Activated T-helper 2 cell treated with anti-CD3 and anti-CD28 coated beads, Interferon-gamma antibody, Interleukin-2, Interleukin-4, amounts not matched to agents 10 μg/mL and 5 μg/mL and 100 μg/mL, durations not matched to agents 14 hours and 24 hours and 36 hours (primary cell): ENCODE results near the gene MTRF1L. TPM values are rescaled to one million over a fixed set of nuclear protein-coding genes. Genes with fewer than 3 reads are reported as not detected.

Source experiments
- DNase-seq: peaks from one replicate; pipeline ENCODE4 v3.0.0; 2021; ENCODE audit warnings: low spot score
- H3K27ac Mint-ChIP-seq: one replicate; pipeline ENCODE4 v1.8.0; 2021; ENCODE audit warnings: mixed read lengths
- H3K27me3 Mint-ChIP-seq: one replicate; pipeline ENCODE4 v1.8.0; 2021; ENCODE audit warnings: low read depth, mixed read lengths
- H3K36me3 Mint-ChIP-seq: one replicate; pipeline ENCODE4 v1.8.0; 2021; ENCODE audit warnings: low read depth, mixed read lengths
- H3K4me1 Mint-ChIP-seq: one replicate; pipeline ENCODE4 v1.8.0; 2021; ENCODE audit warnings: low read depth, mixed read lengths
- H3K4me3 Mint-ChIP-seq: one replicate; pipeline ENCODE4 v1.8.0; 2021; ENCODE audit warnings: low read depth, mild to moderate bottlenecking, moderate library complexity, mixed read lengths
- H3K9me3 Mint-ChIP-seq: one replicate; pipeline ENCODE4 v1.8.0; 2021; ENCODE audit warnings: mixed read lengths
- intact Hi-C: fragments of 100-400 bp; cut with micrococcal nuclease; formaldehyde crosslinking; loops from one replicate; pipeline ENCODE4 v1.15.1; 2023
- total RNA-seq: library from RNA; stranded (reverse); gene quantifications from 2 replicates; pipeline ENCODE4 v1.2.3, GENCODE V29; 2022

Gene MTRF1L
- 24.1 and 24.9 TPM in 2 replicates for total RNA-seq

DNA sequence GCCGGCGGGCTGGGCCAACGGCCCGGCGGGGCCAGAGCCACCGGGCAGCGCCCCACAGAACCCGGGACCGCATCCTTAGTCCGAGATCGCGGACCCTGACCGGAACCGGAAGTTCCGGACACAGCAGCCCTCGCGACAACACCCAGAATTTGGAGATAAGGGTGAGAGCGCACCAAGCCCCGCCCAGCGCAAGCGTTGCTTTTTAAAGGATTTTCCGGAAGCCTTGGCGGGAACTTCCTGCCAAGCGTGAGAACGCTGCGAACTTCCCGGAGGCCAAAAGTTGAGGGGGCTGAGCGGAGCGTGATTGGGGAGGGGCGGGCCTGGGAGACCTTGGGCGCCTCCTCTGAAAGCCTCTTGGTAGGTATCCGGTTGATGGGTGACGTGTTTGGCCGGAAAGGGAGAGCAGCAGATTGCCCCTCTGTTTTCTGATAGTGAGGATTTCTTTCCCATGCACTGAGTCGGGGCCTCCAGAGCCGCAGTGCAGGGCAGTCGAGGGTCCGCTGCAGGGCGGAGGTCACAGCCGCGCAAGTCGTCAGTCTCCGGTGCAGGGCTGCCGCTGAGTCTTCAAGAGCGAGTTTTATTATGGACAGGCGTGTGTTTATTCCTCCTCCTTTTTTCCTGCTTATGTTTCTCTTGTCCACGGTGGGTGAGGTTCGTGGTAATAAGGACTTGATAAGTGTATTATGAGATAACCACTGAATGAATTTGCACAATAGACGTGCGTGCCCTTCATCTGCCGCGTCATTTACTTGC lies at the start of gene MTRF1L:
TSS of gene MTRF1L (minus strand) at position 97 of the 753 bp plus-strand sequence. CDS start at position 73, 24 bp downstream.
- H3K36me3 Mint-ChIP-seq, result peaks cover 36% of the 10 kb centered on the region
- no peaks in the 10 kb centered on the region for H3K9me3 Mint-ChIP-seq
- peak within 1 kb of the TSS; percentile 91 for H3K27ac Mint-ChIP-seq
- intact Hi-C loops, result loop anchor here (1.0 to 2.0 kb wide), 3 partner anchors 21 to 1550 kb away; partner anchors contain the start of gene RMND1
- H3K27me3 Mint-ChIP-seq, result peaks cover 11% of the 10 kb centered on the region
- peak; percentile 83 for DNase-seq
- peak within 1 kb of the TSS; percentile 99 for H3K4me3 Mint-ChIP-seq
- H3K4me1 Mint-ChIP-seq, result peaks cover 34% of the 10 kb centered on the region

GRCh38 chr6:153051801-153052200 lies 49.3 kb upstream of the MTRF1L start:
- Mint-ChIP-seq H3K36me3 (no peaks in the 10 kb centered on the region), H3K9me3 (no peaks in the 10 kb centered on the region), H3K4me1 (no peaks in the 10 kb centered on the region), H3K27me3 (no peaks in the 10 kb centered on the region), H3K27ac (no peak overlapping the region), H3K4me3 (no peak overlapping the region)
- intact Hi-C loops, result no loop called here
- no peak for DNase-seq

DNA sequence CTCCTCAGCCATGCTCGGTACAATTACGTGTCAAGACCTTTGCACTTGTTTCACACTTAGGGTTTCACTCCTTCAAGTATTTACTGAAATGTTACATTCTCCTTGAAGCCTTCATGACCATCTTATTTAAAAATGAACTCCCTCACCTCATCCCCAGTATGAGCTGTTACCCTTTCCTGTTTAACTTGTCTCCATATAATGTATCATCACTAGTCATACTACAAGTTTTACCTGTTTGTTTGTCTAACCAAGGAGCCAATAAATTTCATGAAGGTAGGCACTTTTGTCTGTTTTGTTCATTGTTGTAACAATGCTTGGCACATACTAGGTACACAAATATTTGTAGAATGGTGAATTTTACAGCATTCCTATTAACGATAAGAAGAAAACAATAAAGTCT lies 46.1 kb upstream of the MTRF1L start:
- DNase-seq, result no peak
- Mint-ChIP-seq H3K9me3 (no peaks in the 10 kb centered on the region), H3K36me3 (no peaks in the 10 kb centered on the region), H3K27me3 (no peaks in the 10 kb centered on the region), H3K4me1 (no peaks in the 10 kb centered on the region), H3K4me3 (no peak overlapping the region), H3K27ac (no peak overlapping the region)
- intact Hi-C loops, result no loop called here

DNA sequence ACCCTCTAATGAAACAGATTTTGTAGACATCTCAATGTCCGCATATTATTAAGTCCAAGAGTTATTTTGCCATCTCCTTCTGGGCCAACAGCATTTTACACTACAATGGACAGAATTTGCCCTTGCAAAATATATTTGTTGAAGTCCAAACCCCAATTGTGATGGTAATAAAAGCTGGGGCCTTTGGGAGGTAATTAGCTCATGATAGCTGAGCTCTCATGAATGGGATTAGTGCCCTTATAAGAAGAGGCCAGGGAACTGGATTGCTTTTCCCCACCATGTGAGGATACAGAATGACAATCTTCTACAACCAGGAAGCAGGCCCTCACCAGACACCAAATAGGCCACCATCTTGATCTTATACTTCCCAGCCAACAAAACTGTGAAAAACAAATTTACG lies 44.9 kb upstream of the MTRF1L start:
- no peak overlapping the region for H3K4me3 Mint-ChIP-seq
- H3K9me3 Mint-ChIP-seq, result no peaks in the 10 kb centered on the region
- H3K27ac Mint-ChIP-seq, result no peak overlapping the region
- no peaks in the 10 kb centered on the region for H3K4me1 Mint-ChIP-seq
- intact Hi-C loops, result no loop called here
- DNase-seq, result no peak
- no peaks in the 10 kb centered on the region for H3K36me3 Mint-ChIP-seq
- no peaks in the 10 kb centered on the region for H3K27me3 Mint-ChIP-seq

DNA sequence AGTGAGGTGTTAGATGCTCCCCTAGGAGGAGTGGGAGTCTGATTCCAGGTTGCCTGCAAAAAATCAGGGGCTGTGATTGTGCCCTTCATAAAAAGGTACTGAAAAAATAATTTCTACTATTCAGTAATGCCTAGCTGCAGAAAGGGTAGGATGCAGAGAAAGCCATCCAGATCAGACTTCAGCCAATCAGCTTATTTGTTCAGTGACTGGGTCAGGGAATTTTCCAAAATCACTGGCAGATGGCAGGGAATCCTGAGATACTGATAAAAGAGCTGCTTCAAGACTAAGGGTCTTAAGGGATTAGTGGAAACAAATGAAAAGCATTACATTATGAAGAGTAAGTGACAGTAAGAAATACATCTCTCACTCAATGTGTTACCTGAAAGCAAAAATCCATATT lies 42.8 kb upstream of the MTRF1L start:
- Mint-ChIP-seq H3K36me3 (no peaks in the 10 kb centered on the region), H3K4me3 (no peak overlapping the region), H3K27ac (no peak overlapping the region), H3K4me1 (no peaks in the 10 kb centered on the region), H3K9me3 (no peaks in the 10 kb centered on the region), H3K27me3 (no peaks in the 10 kb centered on the region)
- intact Hi-C loops, result no loop called here
- no peak for DNase-seq

DNA sequence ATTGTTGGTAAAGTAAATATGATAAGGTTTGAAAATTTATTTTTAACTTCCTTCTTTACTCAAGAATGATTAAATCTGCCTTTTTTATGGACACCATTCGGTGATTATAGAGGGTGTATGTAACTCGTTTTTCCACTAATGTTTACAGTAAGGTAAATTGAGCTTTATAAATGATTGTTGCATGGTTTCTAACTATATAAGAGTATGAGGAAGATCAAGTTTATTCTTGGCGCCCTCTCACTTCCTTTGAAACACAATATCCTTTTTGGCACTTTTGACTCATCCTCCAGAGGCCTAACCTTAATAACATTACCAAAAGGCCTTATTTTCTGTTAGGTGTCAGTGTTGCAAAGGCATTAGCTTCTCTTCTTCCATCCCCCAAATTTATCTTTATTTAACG lies 41.8 kb upstream of the MTRF1L start:
- intact Hi-C loops, result no loop called here

GRCh38 chr6:153043719-153044118 lies 41.2 kb upstream of the MTRF1L start:
- DNase-seq, result no peak
- Mint-ChIP-seq H3K27ac (no peak overlapping the region), H3K36me3 (no peaks in the 10 kb centered on the region), H3K27me3 (peaks cover 2% of the 10 kb centered on the region), H3K9me3 (no peaks in the 10 kb centered on the region), H3K4me1 (no peaks in the 10 kb centered on the region), H3K4me3 (no peak overlapping the region)
- intact Hi-C loops, result no loop called here

More for the DNA sequence above, 41.8 kb upstream of the MTRF1L start:
- H3K27ac Mint-ChIP-seq, result no peak overlapping the region
- H3K4me3 Mint-ChIP-seq, result no peak overlapping the region
- peaks cover 2% of the 10 kb centered on the region for H3K27me3 Mint-ChIP-seq
- DNase-seq, result no peak
- no peaks in the 10 kb centered on the region for H3K4me1 Mint-ChIP-seq
- no peaks in the 10 kb centered on the region for H3K9me3 Mint-ChIP-seq
- no peaks in the 10 kb centered on the region for H3K36me3 Mint-ChIP-seq

GRCh38 chr6:153038378-153039057 lies 36.0 kb upstream of the MTRF1L start:
- no peak overlapping the region for H3K4me3 Mint-ChIP-seq

DNA sequence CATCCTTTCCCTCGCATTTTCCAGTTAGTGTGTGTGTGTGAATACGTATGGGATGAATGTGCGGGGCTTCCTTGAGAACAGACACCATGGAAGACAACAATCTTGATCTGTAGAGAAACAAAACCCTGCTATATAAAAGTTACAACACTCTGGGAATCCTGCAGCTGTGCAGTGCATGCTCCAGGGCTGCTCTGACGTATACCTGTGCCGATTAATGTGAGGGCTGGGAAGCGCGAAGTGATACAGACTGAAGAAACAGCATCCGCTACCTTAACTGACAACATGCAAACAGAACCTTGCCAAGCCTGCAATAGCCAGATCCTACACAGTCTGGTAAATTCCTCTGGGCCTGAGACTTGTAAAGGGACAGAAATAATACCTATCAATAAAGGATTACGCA lies 31.6 kb upstream of the MTRF1L start:
- no peaks in the 10 kb centered on the region for H3K36me3 Mint-ChIP-seq
- no peak overlapping the region for H3K4me3 Mint-ChIP-seq
- peaks cover 24% of the 10 kb centered on the region for H3K27me3 Mint-ChIP-seq
- no peaks in the 10 kb centered on the region for H3K4me1 Mint-ChIP-seq
- DNase-seq, result no peak
- H3K9me3 Mint-ChIP-seq, result no peaks in the 10 kb centered on the region
- intact Hi-C loops, result loop anchor here (10.0 kb wide), 2 partner anchors 269 to 481 kb away; no protein-coding TSS in a partner anchor
- no peak overlapping the region for H3K27ac Mint-ChIP-seq

More at GRCh38 chr6:153038378-153039057, 36.0 kb upstream of the MTRF1L start:
- no peaks in the 10 kb centered on the region for H3K9me3 Mint-ChIP-seq
- peaks cover 9% of the 10 kb centered on the region for H3K27me3 Mint-ChIP-seq
- no peak overlapping the region for H3K27ac Mint-ChIP-seq
- no peaks in the 10 kb centered on the region for H3K36me3 Mint-ChIP-seq
- intact Hi-C loops, result loop anchor here (10.0 kb wide), 2 partner anchors 274 to 476 kb away; no protein-coding TSS in a partner anchor
- no peaks in the 10 kb centered on the region for H3K4me1 Mint-ChIP-seq
- no peak for DNase-seq

DNA sequence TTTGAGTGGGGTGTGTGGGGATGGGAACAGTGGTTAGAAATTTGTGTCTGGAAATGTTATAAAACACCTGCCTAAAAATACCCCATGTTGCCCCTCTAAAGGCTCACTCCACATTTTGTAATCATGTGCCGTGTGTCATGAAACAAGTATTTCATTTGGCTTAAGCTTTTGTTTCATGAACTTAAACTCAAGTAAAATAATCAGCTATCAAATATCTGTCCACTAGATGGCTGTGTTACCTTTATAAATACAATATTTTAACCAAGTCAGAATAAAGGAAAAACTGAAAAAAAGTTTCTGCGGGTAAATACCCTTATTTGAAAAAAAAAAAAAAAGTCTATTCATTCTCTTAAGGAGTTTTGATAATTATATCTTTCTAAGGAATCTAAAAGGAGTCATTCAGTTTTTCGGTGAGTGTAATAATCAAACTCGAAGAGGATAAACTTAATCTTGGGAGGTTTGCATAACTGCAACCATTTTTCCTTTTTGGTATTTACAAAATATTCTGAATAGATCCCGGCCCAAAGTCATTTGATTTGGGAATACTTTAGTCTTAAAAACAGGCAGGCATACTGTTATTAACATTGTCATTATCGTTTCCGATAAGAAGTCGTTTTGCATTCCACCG lies 29.9 kb upstream of the MTRF1L start:
- H3K36me3 Mint-ChIP-seq, result no peaks in the 10 kb centered on the region
- no peaks in the 10 kb centered on the region for H3K9me3 Mint-ChIP-seq
- no peak for DNase-seq
- no peak overlapping the region for H3K4me3 Mint-ChIP-seq
- H3K27ac Mint-ChIP-seq, result no peak overlapping the region
- intact Hi-C loops, result loop anchor here (1.0 to 10.0 kb wide), 3 partner anchors 268 to 482 kb away; no protein-coding TSS in a partner anchor
- peaks cover 23% of the 10 kb centered on the region for H3K27me3 Mint-ChIP-seq
- no peaks in the 10 kb centered on the region for H3K4me1 Mint-ChIP-seq

DNA sequence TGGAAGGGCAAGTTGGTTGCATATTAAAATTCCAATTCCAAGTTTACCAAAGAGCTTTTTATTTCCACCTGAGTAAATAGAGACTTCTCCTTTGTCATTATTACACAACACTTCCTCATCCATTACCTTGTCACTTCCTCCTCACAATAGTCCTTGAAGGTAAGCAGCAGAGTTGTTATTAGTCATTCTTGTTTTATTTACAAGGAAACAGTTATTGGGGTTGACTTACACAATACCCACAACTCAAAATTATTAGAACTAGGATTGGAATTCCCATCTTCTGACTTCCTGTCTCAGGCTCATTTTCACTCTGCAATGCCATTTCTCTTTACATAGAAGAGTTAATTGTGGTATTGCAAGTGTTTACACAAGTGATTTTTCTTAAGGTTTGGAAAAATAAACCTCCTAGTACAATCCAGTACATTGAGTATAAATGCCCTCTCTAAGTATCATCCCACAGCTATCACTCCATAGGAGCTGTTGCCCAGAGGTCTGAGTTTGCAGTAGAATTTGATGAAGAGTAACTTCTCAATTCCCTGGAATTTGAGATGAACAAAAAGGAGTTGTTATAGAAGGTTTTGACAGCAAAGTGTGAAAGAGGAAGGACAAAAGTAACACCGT lies 28.9 kb upstream of the MTRF1L start:
- no peak for DNase-seq
- Mint-ChIP-seq H3K9me3 (no peaks in the 10 kb centered on the region), H3K36me3 (no peaks in the 10 kb centered on the region), H3K27me3 (peaks cover 28% of the 10 kb centered on the region), H3K4me1 (no peaks in the 10 kb centered on the region), H3K27ac (no peak overlapping the region), H3K4me3 (no peak overlapping the region)
- intact Hi-C loops, result loop anchor here (10.0 kb wide), 2 partner anchors 267 to 483 kb away; no protein-coding TSS in a partner anchor

- no peaks in the 10 kb centered on the region for H3K9me3 Mint-ChIP-seq
- intact Hi-C loops, result no loop called here
- no peak overlapping the region for H3K4me3 Mint-ChIP-seq
- peaks cover 32% of the 10 kb centered on the region for H3K27me3 Mint-ChIP-seq
- no peak overlapping the region for H3K27ac Mint-ChIP-seq
- DNase-seq, result no peak
- H3K36me3 Mint-ChIP-seq, result no peaks in the 10 kb centered on the region
- H3K4me1 Mint-ChIP-seq, result peaks cover 4% of the 10 kb centered on the region
Observed at GRCh38 chr6:153028963-153029362, 26.5 kb upstream of the MTRF1L start.
